ENCODE data around the gene PGD.

- TF ChIP-seq, protein P1, sequence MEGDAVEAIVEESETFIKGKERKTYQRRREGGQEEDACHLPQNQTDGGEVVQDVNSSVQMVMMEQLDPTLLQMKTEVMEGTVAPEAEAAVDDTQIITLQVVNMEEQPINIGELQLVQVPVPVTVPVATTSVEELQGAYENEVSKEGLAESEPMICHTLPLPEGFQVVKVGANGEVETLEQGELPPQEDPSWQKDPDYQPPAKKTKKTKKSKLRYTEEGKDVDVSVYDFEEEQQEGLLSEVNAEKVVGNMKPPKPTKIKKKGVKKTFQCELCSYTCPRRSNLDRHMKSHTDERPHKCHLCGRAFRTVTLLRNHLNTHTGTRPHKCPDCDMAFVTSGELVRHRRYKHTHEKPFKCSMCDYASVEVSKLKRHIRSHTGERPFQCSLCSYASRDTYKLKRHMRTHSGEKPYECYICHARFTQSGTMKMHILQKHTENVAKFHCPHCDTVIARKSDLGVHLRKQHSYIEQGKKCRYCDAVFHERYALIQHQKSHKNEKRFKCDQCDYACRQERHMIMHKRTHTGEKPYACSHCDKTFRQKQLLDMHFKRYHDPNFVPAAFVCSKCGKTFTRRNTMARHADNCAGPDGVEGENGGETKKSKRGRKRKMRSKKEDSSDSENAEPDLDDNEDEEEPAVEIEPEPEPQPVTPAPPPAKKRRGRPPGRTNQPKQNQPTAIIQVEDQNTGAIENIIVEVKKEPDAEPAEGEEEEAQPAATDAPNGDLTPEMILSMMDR (IDR thresholded peaks at IDR 0.05 in 8 of 11, conservative IDR thresholded peaks at IDR 0.05 in 3 of 11): peak in 1 of 11 experiments; percentile 15
- TF ChIP-seq POLR2AphosphoS5 (IDR thresholded peaks at IDR 0.05): peak in 1 of 3 donors; percentile 79
These were observed 16.5 kb downstream of the PGD start for GRCh38 chr1:10415211-10415930.
